HG03457 (cell line): Measurements from ENCODE around the gene CPEB4.

Source experiments
- ATAC-seq: cut with Tn5 transposase; IDR thresholded peaks from one replicate; pipeline ENCODE4 v1.9.1; 2021; ENCODE audit warnings: moderate number of reproducible peaks; ENCODE audit not compliant: unreplicated experiment

CPEB4 gene

GRCh38 chr5:173883347-173883924, 4.7 kb upstream of the CPEB4 start:
- no peak for ATAC-seq

DNA sequence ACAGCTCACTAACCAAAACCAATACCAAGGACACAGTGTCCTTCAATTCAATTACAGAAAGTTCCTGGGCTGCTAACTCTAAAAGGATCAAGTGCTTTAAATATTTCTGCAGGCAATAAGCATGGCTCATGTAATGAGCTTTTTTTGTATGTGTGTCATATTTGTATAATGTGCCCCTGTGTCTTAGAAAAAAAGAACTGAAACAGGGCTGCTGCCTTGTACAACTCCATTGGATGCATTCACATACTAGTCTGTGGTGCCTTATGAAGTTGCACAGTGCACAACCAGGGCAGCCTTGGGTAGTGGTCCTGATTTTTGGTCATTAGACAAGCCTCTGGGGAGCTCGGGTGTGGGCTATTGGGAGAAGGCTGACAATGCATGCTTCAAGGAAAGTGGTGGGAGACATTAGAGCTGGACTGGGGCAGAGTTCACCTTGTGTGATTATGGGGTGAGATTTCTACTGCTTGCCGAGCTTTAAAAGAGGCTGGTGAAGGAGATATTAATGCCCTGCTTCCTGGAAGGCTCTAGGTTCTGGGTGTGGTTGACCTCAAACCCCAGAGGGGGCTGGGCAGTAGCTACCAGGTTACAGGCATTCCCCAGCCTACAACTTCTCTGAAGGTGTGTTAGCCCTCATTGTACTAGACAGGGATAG, 3.6 kb upstream of the CPEB4 start:
- no peak for ATAC-seq

GRCh38 chr5:173885054-173885443, 3.1 kb upstream of the CPEB4 start:
- no peak for ATAC-seq

DNA sequence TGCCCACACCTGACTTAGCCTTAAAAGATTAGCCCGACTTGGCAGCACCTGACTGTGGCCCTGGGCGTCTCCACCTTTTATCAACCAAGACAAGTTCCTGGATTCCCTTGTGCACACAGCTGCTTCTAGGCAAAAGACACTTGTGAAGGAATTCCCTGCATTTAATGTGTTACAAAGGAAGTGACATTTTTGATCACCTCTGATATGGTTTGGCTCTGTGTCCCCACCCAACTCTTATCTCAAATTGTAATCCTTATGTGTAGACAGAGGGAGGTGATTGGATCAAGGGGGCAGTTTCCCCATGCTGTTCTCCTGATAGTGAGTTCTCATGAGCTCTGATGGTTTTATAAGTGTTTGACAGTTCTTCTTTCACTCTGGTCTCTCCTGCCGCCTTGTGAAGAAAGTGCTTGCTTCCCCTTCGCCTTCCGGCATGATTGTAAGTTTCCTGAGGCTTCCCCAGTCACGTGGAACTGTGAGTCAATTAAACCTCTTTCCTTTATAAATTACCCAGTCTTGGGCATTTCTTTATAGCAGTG, 2.6 kb upstream of the CPEB4 start:
- ATAC-seq = no peak

DNA sequence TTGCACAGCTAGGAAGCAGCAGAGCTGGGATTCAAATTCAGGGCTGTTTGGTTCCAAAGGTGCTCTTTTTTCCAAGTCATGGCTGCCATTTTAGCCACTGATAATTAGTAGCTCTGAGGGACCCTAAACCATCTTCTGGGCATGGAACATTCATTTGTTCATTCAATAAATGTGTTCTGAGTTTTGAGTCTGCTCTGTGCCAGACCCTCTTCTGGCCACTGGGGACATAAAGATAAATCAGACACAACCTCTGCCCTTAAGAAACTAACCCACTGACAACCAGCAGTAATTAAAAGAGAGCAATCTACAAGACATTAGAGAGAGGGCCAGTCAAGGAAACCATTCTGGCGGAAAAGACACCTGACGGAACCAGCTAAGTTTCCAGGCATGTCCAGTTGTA, 2.0 kb upstream of the CPEB4 start:
- ATAC-seq = no peak

DNA sequence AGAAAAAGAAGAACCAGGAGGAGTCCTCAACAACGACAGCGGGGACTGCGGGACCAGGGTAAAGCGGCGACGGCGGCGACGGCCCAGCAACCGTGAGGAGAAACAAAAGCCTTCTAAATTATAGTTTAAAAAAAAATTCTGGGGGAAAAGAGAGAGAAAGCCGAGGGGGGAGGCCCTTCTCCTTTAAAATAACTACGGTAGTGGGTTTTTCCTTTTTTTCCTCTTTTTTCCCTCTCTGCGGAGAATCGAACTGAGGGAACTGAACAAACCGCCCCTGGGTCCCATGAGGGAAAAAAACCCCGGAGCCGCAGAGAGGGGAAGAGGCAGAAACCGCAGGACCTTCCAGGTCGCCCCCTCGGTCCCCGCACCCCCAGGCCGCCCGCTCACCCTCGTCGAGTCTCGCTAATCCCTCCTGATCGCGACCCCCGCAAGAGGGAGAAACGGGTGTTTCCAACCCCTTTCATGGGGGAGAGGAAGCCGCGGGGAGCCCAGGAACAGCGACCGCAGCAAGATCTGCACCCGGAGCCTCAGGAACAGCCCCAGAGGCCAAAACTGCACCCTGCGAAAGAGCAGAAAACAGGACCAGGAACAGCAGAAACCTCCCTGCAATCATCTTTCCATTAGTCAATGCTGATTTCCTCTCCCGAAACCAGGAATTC, 453 bp downstream of the CPEB4 start:
- ATAC-seq = no peak

DNA sequence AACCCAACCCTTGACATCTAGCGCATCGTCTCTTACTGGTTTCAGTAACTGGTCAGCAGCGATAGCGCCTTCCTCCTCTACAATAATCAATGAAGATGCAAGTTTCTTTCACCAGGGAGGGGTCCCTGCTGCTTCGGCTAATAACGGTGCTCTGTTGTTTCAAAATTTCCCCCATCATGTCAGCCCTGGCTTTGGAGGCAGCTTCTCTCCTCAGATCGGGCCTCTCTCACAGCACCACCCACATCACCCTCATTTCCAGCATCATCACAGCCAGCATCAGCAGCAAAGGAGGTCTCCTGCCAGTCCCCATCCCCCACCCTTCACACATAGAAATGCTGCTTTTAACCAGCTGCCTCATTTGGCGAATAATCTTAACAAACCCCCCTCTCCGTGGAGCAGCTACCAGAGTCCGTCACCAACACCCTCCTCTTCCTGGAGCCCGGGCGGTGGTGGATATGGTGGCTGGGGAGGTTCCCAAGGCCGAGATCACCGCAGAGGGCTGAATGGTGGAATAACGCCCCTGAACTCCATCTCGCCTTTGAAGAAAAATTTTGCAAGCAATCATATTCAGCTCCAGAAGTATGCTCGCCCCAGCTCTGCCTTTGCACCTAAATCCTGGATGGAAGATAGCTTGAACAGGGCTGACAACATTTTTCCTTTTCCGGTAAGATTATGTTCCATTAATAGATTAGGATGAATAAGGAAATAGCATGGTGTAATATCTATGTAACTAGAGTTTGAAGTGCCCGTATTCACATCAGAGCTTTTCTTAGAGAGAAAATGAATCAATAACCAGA, 2.2 kb downstream of the CPEB4 start:
- ATAC-seq = no peak

DNA sequence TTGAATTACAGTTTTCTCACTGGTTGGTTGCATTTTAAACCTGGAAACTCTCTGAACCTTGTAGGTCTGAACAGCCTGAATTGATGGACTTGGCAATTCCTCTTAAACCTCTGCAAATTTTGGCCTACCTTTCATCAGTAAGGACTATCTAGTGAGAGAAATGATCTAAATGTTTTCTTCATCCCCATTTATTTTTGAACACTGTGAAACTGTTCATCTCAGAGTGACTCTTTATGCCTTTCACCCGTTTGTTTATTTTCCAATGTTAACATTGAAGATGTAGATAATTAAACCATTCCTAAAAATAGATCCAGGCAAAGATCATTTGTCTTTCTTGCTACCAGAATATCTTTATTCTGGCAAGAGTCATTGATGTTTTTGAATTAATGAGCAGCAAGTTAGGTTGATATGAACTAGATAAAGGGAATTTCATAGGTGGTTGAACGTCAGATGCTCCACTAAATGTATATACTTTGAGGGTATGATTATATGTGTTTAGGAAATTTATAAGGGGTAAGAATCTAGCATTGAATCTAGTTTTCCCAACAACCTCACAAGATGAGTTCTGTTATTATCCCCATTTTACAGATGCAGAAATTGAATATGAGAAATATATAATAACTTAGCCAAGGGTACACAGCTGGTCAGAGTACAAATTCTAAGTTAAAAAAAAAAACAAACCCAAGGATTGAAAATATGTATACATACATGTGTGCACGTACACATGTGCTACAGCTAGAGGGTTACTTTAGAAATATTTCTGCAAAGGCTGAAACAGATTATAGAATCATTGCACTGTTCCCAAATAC, 3.4 kb downstream of the CPEB4 start:
- ATAC-seq = no peak

DNA sequence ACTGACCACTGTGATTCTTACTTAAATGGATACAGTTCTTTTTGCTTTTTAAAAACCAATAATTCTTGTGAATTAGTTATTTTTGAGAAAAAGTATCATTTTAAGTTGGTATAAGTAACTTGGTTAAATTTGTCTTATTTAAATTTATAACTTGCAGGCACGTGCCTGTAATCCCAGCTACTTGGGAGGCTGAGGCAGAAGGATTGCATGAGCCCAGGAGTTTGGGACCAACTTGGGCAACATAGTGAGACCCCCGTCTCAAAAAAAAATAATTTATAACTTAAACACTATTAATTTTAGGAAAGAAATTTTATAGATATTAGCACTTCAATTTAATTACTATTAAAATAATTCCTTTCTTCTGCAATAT, 5.0 kb downstream of the CPEB4 start:
- no peak for ATAC-seq

- no peak for ATAC-seq
Measured at GRCh38 chr5:173895401-173896165, 7.4 kb downstream of the CPEB4 start.

DNA sequence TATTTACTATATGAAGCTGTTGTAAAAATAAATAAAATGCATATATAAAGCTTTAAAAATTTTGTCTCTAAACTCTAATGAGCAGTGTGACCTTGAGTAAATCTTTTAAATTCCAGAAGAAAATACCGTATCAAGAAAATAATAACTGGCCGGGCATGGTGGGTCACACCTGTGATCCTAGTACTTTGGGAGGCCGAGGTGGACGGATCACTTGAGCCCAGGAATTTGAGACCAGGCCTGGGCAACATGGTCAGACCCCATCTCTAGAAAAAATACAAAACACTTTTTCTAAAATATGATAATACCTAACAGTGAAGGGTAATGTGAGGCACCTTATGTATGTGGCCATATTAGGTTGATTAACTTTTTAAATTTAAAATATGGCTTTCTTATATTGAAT, 8.5 kb downstream of the CPEB4 start:
- ATAC-seq = no peak

DNA sequence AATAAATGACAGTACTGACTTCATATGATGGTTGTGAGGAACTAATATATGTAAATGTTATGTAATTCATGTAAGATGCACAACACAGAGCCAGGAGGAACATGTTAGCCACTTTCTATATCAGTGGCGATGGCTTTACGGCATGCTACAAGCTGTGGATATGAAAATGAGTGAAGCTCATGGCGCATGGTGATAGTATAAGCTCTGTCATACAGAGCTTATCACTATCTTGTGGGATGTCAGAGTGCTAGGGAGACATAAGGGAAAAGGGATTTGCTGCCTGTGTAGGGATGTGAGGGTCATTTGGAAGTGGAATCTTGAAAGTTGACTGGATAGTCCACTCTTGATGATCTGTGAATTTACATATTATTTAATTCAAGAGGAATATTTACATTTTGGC, 13.6 kb downstream of the CPEB4 start:
- ATAC-seq = no peak

- ATAC-seq = no peak
Measured at GRCh38 chr5:173902334-173902733, 14.2 kb downstream of the CPEB4 start.

DNA sequence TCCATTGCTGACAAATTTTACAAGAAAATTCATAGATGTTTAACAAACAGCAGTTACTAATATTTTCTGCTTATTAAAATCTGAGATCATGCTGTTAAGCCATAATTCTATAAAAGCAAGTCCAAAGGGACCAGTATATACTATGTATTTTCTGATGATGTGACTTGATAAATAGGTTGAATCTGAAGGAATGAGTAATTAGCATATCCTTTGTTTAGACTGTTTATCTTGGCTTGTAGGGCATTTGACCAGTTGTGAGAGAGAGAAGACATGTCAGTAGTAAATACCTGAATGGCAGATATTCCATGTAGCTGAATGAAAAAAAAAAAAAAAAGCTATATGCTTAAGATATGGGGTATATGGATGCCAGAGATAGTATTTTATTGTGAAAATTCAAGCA, 14.6 kb downstream of the CPEB4 start:
- ATAC-seq = no peak

DNA sequence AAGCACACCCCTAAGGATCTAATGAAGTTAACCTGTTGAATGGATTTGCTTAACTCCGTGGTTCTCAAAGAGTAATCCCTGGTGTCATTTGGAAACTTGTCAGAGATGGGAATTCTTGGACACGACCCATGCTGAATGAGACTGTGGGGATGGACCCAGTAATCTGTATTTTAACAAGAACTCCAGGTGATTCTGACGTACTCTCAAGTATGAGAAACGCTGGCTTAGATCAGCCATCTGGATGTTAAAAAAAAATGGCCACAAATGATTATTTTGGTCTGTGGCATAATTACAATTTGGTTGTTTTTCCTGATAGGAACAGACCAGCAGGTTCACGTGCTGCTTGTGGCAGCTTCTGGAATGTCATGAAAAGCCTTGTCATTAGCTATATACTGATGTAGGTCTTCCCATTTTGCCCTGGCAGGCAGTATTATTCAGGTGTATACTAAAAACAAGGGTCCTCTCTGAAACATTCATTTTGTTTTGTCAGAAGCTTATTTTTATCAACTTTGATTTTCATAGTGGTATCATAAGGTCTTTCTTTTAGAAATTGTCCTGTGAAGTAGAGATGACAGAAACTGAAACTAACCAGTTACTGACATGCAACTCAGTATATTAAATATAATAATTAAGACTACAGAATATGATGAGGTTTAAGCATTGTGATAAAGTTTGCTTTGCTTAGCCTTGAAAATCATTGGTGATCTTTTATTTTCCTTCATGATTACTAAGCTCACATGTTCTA, 15.4 kb downstream of the CPEB4 start:
- no peak for ATAC-seq

DNA sequence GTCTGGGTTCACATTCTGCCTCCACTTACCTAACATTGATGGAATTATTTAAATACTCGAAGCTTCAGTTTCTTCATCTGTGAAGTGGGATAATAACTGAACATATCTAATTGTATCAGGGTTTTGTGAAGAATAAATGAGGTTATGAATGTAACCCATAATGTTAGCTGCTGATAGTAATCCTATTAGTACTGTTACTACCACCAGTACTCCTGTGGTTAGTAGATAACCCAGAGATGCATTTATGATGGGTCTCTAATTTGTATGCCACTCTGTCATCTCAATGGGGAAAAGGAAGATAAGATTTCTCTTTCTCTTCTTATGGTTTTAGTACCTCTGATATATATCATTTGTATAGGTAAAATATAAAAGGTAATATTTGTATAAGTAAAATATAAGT, 16.0 kb downstream of the CPEB4 start:
- no peak for ATAC-seq

DNA sequence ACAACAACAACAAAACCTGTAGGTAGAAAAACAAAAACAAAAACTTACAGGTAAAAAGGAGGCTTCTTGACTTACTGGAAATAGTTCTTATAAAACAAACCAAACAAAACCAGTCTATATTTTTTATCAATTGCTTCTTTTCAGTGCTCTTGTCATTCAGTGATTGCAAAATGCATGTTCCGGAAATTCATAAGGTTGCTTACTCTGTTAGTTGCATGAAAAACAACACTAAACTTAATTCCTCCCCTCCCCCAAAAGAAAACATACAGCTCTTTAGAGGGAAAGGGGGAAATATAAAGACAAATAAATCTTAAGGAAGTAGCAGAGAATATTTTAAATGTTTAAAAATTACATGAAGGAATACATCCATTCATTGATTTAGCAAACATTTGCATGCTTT, 19.1 kb downstream of the CPEB4 start:
- ATAC-seq = no peak

GRCh38 chr5:173907686-173908371, 19.7 kb downstream of the CPEB4 start:
- ATAC-seq = no peak

DNA sequence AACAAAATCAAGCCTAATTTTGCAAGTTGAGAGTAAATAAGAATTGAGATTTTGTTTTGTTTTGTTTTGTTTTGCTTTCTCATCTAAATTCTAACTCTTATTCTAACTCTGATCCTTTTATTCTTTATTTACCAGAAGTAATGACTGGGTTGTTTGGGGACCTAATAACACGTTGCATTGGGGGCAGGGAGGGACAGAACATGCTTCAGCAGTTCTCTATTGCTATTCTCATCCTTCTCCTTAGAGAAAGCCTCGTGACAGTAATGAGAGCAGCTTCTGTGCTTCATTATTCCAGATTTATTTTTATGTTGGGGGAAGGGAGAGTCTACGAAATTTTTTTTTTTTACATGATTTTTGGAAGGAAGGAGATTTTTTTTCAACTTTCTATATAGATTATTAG, 21.1 kb downstream of the CPEB4 start:
- ATAC-seq = no peak
